ENCODE measurements around the gene CRTC2.

DNA sequence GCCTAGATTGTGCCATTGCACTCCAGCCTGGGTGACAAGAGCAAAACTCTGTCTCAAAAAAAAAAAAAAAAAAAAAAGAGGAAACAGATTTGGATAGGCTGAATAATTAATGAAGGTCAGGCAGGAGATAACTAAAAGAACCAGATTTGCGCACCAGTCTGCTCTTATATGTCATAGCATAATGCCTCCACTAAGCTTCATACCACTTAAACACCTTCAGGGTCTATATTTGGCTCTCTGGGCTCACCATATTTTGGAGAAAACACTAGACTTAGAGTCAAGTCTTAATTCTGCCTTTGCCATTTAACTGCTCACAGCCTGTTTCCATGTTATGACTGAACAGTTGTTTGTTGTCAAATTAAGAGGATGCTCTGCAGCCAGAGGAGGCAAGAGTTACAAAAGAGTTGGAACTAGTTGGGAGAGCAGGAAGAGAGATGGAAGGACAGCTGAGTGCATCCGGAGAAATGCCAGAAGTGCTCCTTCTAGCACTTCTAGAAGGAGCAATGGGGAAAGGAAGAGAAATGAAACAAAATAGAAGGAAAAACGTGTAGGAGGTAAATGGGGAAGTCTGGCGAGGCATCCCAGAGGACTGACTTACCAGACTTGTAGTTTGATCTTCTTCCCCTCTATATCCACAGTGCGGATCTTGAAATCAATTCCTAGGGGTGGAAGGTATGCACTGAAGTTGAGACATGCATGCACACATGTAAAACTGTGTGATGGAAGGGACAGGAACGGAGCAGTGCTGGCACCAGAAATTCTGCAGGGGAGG, 25.9 kb upstream of the CRTC2 start:
- no peak for TF ChIP-seq CTCF (IDR thresholded peaks at IDR 0.05; ENCODE audit: insufficient read depth, low read depth, low read length)
- TF ChIP-seq EZH2 (IDR thresholded peaks at IDR 0.05; ENCODE audit: insufficient read depth, low read length) = no peak

Data from astrocyte (in vitro differentiated cells and primary cell).